ENCODE data around the gene LMO3.

- TF ChIP-seq CTCF (IDR thresholded peaks at IDR 0.05; ENCODE audit: insufficient read depth, low read depth, low read length) (no peak), EZH2 (IDR thresholded peaks at IDR 0.05; ENCODE audit: insufficient read depth, low read length) (no peak)
These were observed 21.8 kb downstream of the LMO3 start for GRCh38 chr12:16583969-16584745.

All from astrocyte (in vitro differentiated cells and primary cell).